Endothelial cell of umbilical vein (primary cell): ENCODE measurements around the gene CST3. TPM values are rescaled to one million over a fixed set of nuclear protein-coding genes. Genes with fewer than 3 reads are reported as not detected.

Source experiments
- BruUV-seq: library from RNA; stranded (reverse); fragments of 400-500 nt; replicated peaks from 2 replicates; lab custom pipeline; 2021; lab: Mats Ljungman, UMichigan
- CTCF ChIA-PET: fragments of 300-600, 350-600 bp; sonication (Branson Sonifier 250); formaldehyde crosslinking; loops from one replicate; lab custom pipeline; 2021; ENCODE audit warnings: antibody characterized with exemption, inconsistent platforms; lab: Charles Lee
- POLR2A ChIA-PET: fragments of 300-600, 350-600 bp; sonication (Branson Sonifier 250); formaldehyde crosslinking; loops from one replicate; lab custom pipeline; 2021; ENCODE audit warnings: antibody characterized with exemption, inconsistent platforms; lab: Charles Lee
- DNase-seq: peaks from one replicate; pipeline ENCODE4 v3.0.0-alpha.2; 2011; ENCODE audit warnings: low read depth, low spot score
- FAIRE-seq: peaks from 2 replicates; lab custom pipeline; 2011; peaks lifted over from hg19 to GRCh38; lab: Jason Lieb, UNC
- H2AFZ ChIP-seq: 2 replicates; pipeline ENCODE4 v1.6.0; 2012; ENCODE audit warnings: low read depth, low read length, control low read depth, inconsistent platforms
- H3K27ac ChIP-seq: 2 replicates; pipeline ENCODE4 v1.5.1; 2011; ENCODE audit warnings: low read depth, mild to moderate bottlenecking, control low read depth, low read length, moderate library complexity; ENCODE audit not compliant: insufficient read depth
- H3K27me3 ChIP-seq, 2 experiments: 2 replicates each; pipeline versions ENCODE4 v1.6.0 to v1.6.1; 2011; ENCODE audit warnings: low read length in 2 of 2, mixed read lengths in 1 of 2; ENCODE audit not compliant: control insufficient read depth in 2 of 2, insufficient read depth in 2 of 2
- H3K36me3 ChIP-seq, 2 experiments: 2 replicates in 1 of 2; 3 replicates in 1 of 2; pipeline ENCODE4 v1.5.1; 2011; ENCODE audit warnings: low read length in 2 of 2, mild to moderate bottlenecking in 1 of 2, moderate library complexity in 1 of 2; ENCODE audit not compliant: control insufficient read depth in 2 of 2, insufficient read depth in 2 of 2; ENCODE audit errors: extremely low read depth in 1 of 2
- H3K4me1 ChIP-seq: 3 replicates; pipeline ENCODE4 v1.5.1; 2011; ENCODE audit warnings: mild to moderate bottlenecking, low read length; ENCODE audit not compliant: control insufficient read depth, insufficient read depth; ENCODE audit errors: extremely low read depth
- H3K4me2 ChIP-seq: 2 replicates; pipeline ENCODE4 v1.6.1; 2011; ENCODE audit warnings: low read length, control low read depth, mixed read lengths; ENCODE audit not compliant: insufficient read depth
- H3K4me3 ChIP-seq, 3 experiments: fragments of 200-600 bp in 1 of 3; sonication (generic), shearing (Covaris generic) in 1 of 3; replicated peaks in 1 of 3; 2 replicates each; pipeline ENCODE4 v1.5.1; 2011 to 2016; ENCODE audit warnings: control low read depth in 3 of 3, low read length in 3 of 3, mild to moderate bottlenecking in 2 of 3, inconsistent platforms in 1 of 3, low read depth in 1 of 3, moderate library complexity in 1 of 3; ENCODE audit not compliant: insufficient read depth in 1 of 3
- H3K79me2 ChIP-seq: 2 replicates; pipeline ENCODE4 v1.6.0; 2012; ENCODE audit warnings: low read length, inconsistent platforms; ENCODE audit not compliant: control insufficient read depth, insufficient read depth
- H3K9ac ChIP-seq: replicated peaks from 2 replicates; pipeline ENCODE3; 2011; ENCODE audit warnings: low read length, control low read depth; ENCODE audit not compliant: insufficient read depth; ENCODE audit errors: extremely low read depth
- H3K9me1 ChIP-seq: replicated peaks from 3 replicates; pipeline ENCODE4 v1.6.0; 2011; ENCODE audit warnings: mild to moderate bottlenecking, low read length; ENCODE audit not compliant: control insufficient read depth, insufficient read depth; ENCODE audit errors: extremely low read depth
- H3K9me3 ChIP-seq: replicated peaks from 2 replicates; pipeline ENCODE4 v1.5.1; 2012; ENCODE audit warnings: low read length, inconsistent platforms; ENCODE audit not compliant: control insufficient read depth, insufficient read depth
- H4K20me1 ChIP-seq: replicated peaks from 2 replicates; pipeline ENCODE3; 2011; ENCODE audit warnings: mild to moderate bottlenecking, low read length; ENCODE audit not compliant: control insufficient read depth, insufficient read depth; ENCODE audit errors: extremely low read depth
- CTCF ChIP-seq, 2 donors: IDR thresholded peaks; 1 replicate in 1 of 2; 2 replicates in 1 of 2; pipeline ENCODE4 v1.5.1; 2011; ENCODE audit warnings: low read length in 2 of 2, mild to moderate bottlenecking in 2 of 2, moderate library complexity in 2 of 2, control low read depth in 1 of 2, inconsistent platforms in 1 of 2, low read depth in 1 of 2; ENCODE audit not compliant: insufficient read depth in 1 of 2; ENCODE audit errors: extremely low read depth in 1 of 2
- EZH2 ChIP-seq: IDR thresholded peaks from 2 replicates; pipeline ENCODE4 v1.6.1; 2012; ENCODE audit warnings: borderline replicate concordance, low read depth, mild to moderate bottlenecking, moderate library complexity, low read length, inconsistent platforms; ENCODE audit not compliant: severe bottlenecking
- FOS ChIP-seq: IDR thresholded peaks from 2 replicates; pipeline ENCODE4 v1.6.1; 2011; ENCODE audit warnings: mild to moderate bottlenecking, low read length, moderate library complexity, borderline replicate concordance; ENCODE audit not compliant: insufficient read depth
- GATA2 ChIP-seq: IDR thresholded peaks from 2 replicates; pipeline ENCODE4 v1.7.0; 2011; ENCODE audit warnings: low read depth, mild to moderate bottlenecking, moderate library complexity, mixed read lengths, low read length; ENCODE audit not compliant: insufficient read length, insufficient read depth
- JUN ChIP-seq: IDR thresholded peaks from 2 replicates; pipeline ENCODE4 v1.6.1; 2011; ENCODE audit warnings: borderline replicate concordance, low read depth; ENCODE audit not compliant: insufficient read length, insufficient read depth
- MYC ChIP-seq: IDR thresholded peaks from one replicate; pipeline ENCODE4 v1.6.1; 2011; ENCODE audit warnings: mild to moderate bottlenecking, low read depth, low read length
- POLR2A ChIP-seq: IDR thresholded peaks from 2 replicates; pipeline ENCODE4 v1.6.1; 2012; ENCODE audit warnings: low read depth, mild to moderate bottlenecking, control low read depth, low read length
- POLR2AphosphoS5 ChIP-seq: IDR thresholded peaks from 2 replicates; pipeline ENCODE4 v1.6.1; 2012; ENCODE audit warnings: low read depth, mild to moderate bottlenecking, control low read depth, low read length, moderate library complexity; ENCODE audit not compliant: insufficient read depth
- dilution Hi-C: fragments of 300-500 bp; cut with MboI; formaldehyde crosslinking; loops from one replicate; pipeline ENCODE4 v1.15.0; 2019; ENCODE audit warnings: low sequenced_read_pairs; ENCODE audit not compliant: extremely low pct_ligation_motif_present
- intact Hi-C: fragments of 100-400 bp; cut with micrococcal nuclease; formaldehyde crosslinking; loops from one replicate; pipeline ENCODE4 v1.10.0; 2022
- polyA plus RNA-seq, 4 experiments: library from polyadenylated mRNA; depleted of rRNA in 3 of 4; stranded (reverse) in 3 of 4; unstranded in 1 of 4; fragments of >200 nt; gene quantifications; 2 replicates each; pipeline versions ENCODE4 v1.2.1 to v1.2.3, GENCODE V29; 2011 to 2012; ENCODE audit warnings: missing spikeins in 1 of 4
- total RNA-seq: library from RNA; stranded (reverse); gene quantifications from 2 replicates; pipeline ENCODE4 v1.2.3, GENCODE V29; 2021
- TF ChIP-seq, protein P1 (sequence below): IDR thresholded peaks from 2 replicates; pipeline ENCODE4 v1.6.1; 2011; ENCODE audit not compliant: insufficient read depth, insufficient read length

The CST3 gene
- total and polyA plus RNA-seq, 2 donors (not counting 3 experiments of a cell fraction or from before 2014, with no cell fraction given) = 251 to 479 TPM

DNA sequence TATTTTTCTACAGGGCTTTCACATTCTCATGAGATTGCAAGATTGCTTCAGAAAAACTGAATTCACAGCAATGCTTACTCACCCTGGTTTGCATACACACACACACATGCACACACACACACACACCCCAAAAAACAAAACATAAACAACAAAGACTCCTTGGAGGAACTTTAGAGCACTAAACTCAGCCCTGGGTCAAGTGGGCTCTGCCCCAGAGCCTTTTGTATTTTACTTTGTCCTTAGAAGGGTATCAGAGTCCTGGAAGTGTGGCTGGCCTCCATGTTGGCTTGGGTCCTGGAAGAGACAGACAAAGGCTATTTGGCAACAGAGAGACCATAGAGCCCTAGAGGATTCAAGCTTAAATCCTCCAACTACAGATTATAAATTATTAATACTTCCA, 24.1 kb downstream of the CST3 start:
- no peak for FAIRE-seq
- peaks cover 2 to 8% of the 10 kb centered on the region in 2 experiments for H3K27me3 ChIP-seq
- no peak overlapping the region for H3K4me2 ChIP-seq
- BruUV-seq = no TSS peak
- no peaks in the 10 kb centered on the region for H3K9me3 ChIP-seq
- ChIA-PET CTCF (no interaction called here), POLR2A (no interaction called here)
- intact Hi-C loops (no loop called here), dilution Hi-C loops (no loop called here)
- DNase-seq = no peak
- no peaks in the 10 kb centered on the region for H4K20me1 ChIP-seq
- no peaks in the 10 kb centered on the region for H3K79me2 ChIP-seq
- H3K4me1 ChIP-seq = no peaks in the 10 kb centered on the region
- no peak overlapping the region for H3K9ac ChIP-seq
- H2AFZ ChIP-seq = no peak overlapping the region
- H3K9me1 ChIP-seq = no peaks in the 10 kb centered on the region
- no peaks in the 10 kb centered on the region for H3K36me3 ChIP-seq
- no peak overlapping the region for H3K4me3 ChIP-seq
- H3K27ac ChIP-seq = no peak overlapping the region
- TF ChIP-seq, protein P1, sequence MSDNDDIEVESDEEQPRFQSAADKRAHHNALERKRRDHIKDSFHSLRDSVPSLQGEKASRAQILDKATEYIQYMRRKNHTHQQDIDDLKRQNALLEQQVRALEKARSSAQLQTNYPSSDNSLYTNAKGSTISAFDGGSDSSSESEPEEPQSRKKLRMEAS = no peak
- no peak for TF ChIP-seq POLR2AphosphoS5
- TF ChIP-seq GATA2 = no peak
- no peak for TF ChIP-seq MYC
- no peak for TF ChIP-seq FOS
- TF ChIP-seq JUN = no peak
- TF ChIP-seq POLR2A = no peak
- no peak for TF ChIP-seq CTCF (IDR thresholded peaks at IDR 0.05; ENCODE audit: extremely low read depth in 1 of 2, insufficient read depth in 1 of 2, low read depth in 1 of 2, low read length in 2 of 2)
- no peak for TF ChIP-seq EZH2
